AG08396 (cell line): ENCODE data around the gene KRT71.

Experiments used
- DNase-seq: peaks from one replicate; pipeline ENCODE4 v3.0.0; 2012; ENCODE audit warnings: low spot score, mixed read lengths

KRT71 gene

GRCh38 chr12:52496054-52496453, 56.9 kb downstream of the KRT71 start:
- no peak for DNase-seq

- DNase-seq, result no peak
Measured at GRCh38 chr12:52495389-52495788, 57.6 kb downstream of the KRT71 start.

GRCh38 chr12:52494518-52494917, 58.4 kb downstream of the KRT71 start:
- no peak for DNase-seq

GRCh38 chr12:52494100-52494499, 58.8 kb downstream of the KRT71 start:
- DNase-seq, result no peak
